ENCODE measurements around the gene RAD51B. TPM values are rescaled to one million over a fixed set of nuclear protein-coding genes. Genes with fewer than 3 reads are reported as not detected.

RAD51B gene
- total and polyA plus RNA-seq, 2 of the 13 experiments (the other 11 are each of a cell fraction or from before 2014, with no cell fraction given) = 7.0 to 9.5 TPM

DNA sequence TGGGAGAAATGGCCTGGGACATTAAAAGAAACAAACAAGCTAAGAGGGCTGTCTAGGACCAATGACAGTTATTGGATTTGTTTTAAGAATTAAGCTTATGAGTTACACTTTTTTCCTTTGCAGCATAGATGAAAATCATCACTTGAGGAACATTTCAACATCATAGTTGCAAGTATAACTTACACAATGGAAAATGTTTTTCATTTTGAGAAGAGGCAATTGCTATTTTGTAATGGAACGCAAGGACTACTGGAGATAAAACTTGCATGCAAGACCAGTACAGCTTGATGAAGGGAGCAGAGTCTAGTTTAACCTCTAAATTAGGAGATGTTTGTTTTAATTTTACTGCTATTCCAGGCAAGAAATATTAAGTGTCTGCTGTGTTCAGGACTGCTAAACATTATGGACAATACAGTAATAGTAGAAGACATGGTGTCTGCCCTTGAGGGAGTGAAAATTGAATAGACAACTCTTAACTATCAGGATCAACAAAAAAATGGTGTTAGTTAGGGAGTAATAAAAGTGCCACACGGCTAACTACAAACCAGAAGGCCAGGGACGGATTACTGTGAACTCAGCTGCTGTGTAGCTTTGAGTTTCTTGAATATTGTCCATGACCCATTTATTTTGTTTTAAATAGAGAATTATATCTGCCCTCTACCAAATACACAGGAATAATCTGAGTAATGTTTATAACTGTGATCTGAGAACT lies 374.5 kb downstream of the RAD51B start:
- ChIA-PET CTCF (ENCODE audit: low intra/inter-chr PET ratio, low total read pairs) (no interaction called here), POLR2A (no interaction called here)
- Histone ChIP-seq H3K27ac (ENCODE audit: extremely low read length, insufficient read depth, low read length) (no peak overlapping the region), H3K9ac (ENCODE audit: insufficient read depth, low read depth, low read length) (no peak overlapping the region), H3K9me3 (ENCODE audit: low read length) (no peaks in the 10 kb centered on the region), H2AFZ (ENCODE audit: low read length) (no peak overlapping the region), H3K27me3 (ENCODE audit: control insufficient read depth in 1 of 2, insufficient read depth in 2 of 2, low read length in 2 of 2) (no peaks in the 10 kb centered on the region), H3K4me1 (ENCODE audit: insufficient read depth, low read length) (peaks cover 67% of the 10 kb centered on the region), H4K20me1 (ENCODE audit: insufficient read depth, low read length) (no peaks in the 10 kb centered on the region), H3K36me3 (replicated peaks in 1 of 2; ENCODE audit: control insufficient read depth in 1 of 2, insufficient read depth in 2 of 2, low read length in 2 of 2) (no peaks in the 10 kb centered on the region), H3K4me3 (replicated peaks in 1 of 3; ENCODE audit: insufficient read depth in 1 of 3, low read depth in 2 of 3, low read length in 3 of 3) (no peak overlapping the region), H3K4me2 (ENCODE audit: low read depth, low read length) (no peak overlapping the region), H3K79me2 (ENCODE audit: insufficient read depth, low read length) (no peaks in the 10 kb centered on the region)
- FAIRE-seq (no peak), DNase-seq (ENCODE audit: low spot score) (no peak), ATAC-seq (no peak)
- intact Hi-C loops (cut with micrococcal nuclease; ENCODE audit: unreplicated experiment) (loop anchor here (2.0 kb wide), 1 partner anchor 21 kb away; no protein-coding TSS in a partner anchor), in situ Hi-C loops (cut with HindIII; ENCODE audit: extremely low pct_ligation_motif_present, low pct_unique_long_range_greater_than_20kb) (no loop called here)
- WGBS (ENCODE audit: low lambda C conversion rate) = 93% methylated on average over 3 of the region's 3 CpGs
- BruUV-seq (replicated peaks) = no TSS peak
- TF ChIP-seq CCDC6 (CRISPR knock-in tag; IDR thresholded peaks at IDR 0.05) = no peak
- TF ChIP-seq RXRB (CRISPR knock-in tag; IDR thresholded peaks at IDR 0.05; ENCODE audit: borderline replicate concordance) = no peak
- TF ChIP-seq, protein P1, sequence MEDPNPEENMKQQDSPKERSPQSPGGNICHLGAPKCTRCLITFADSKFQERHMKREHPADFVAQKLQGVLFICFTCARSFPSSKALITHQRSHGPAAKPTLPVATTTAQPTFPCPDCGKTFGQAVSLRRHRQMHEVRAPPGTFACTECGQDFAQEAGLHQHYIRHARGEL (CRISPR knock-in tag; IDR thresholded peaks at IDR 0.05) = no peak
- TF ChIP-seq POGZ (CRISPR knock-in tag; IDR thresholded peaks at IDR 0.05) = no peak
- no peak for TF ChIP-seq MTF1 (CRISPR knock-in tag; IDR thresholded peaks at IDR 0.05)
- TF ChIP-seq, protein P2, sequence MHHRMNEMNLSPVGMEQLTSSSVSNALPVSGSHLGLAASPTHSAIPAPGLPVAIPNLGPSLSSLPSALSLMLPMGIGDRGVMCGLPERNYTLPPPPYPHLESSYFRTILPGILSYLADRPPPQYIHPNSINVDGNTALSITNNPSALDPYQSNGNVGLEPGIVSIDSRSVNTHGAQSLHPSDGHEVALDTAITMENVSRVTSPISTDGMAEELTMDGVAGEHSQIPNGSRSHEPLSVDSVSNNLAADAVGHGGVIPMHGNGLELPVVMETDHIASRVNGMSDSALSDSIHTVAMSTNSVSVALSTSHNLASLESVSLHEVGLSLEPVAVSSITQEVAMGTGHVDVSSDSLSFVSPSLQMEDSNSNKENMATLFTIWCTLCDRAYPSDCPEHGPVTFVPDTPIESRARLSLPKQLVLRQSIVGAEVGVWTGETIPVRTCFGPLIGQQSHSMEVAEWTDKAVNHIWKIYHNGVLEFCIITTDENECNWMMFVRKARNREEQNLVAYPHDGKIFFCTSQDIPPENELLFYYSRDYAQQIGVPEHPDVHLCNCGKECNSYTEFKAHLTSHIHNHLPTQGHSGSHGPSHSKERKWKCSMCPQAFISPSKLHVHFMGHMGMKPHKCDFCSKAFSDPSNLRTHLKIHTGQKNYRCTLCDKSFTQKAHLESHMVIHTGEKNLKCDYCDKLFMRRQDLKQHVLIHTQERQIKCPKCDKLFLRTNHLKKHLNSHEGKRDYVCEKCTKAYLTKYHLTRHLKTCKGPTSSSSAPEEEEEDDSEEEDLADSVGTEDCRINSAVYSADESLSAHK (CRISPR knock-in tag; IDR thresholded peaks at IDR 0.05; ENCODE audit: borderline replicate concordance) = no peak
- TF ChIP-seq TBX3 (IDR thresholded peaks at IDR 0.05; ENCODE audit: borderline replicate concordance) = no peak
- TF ChIP-seq, protein P3, sequence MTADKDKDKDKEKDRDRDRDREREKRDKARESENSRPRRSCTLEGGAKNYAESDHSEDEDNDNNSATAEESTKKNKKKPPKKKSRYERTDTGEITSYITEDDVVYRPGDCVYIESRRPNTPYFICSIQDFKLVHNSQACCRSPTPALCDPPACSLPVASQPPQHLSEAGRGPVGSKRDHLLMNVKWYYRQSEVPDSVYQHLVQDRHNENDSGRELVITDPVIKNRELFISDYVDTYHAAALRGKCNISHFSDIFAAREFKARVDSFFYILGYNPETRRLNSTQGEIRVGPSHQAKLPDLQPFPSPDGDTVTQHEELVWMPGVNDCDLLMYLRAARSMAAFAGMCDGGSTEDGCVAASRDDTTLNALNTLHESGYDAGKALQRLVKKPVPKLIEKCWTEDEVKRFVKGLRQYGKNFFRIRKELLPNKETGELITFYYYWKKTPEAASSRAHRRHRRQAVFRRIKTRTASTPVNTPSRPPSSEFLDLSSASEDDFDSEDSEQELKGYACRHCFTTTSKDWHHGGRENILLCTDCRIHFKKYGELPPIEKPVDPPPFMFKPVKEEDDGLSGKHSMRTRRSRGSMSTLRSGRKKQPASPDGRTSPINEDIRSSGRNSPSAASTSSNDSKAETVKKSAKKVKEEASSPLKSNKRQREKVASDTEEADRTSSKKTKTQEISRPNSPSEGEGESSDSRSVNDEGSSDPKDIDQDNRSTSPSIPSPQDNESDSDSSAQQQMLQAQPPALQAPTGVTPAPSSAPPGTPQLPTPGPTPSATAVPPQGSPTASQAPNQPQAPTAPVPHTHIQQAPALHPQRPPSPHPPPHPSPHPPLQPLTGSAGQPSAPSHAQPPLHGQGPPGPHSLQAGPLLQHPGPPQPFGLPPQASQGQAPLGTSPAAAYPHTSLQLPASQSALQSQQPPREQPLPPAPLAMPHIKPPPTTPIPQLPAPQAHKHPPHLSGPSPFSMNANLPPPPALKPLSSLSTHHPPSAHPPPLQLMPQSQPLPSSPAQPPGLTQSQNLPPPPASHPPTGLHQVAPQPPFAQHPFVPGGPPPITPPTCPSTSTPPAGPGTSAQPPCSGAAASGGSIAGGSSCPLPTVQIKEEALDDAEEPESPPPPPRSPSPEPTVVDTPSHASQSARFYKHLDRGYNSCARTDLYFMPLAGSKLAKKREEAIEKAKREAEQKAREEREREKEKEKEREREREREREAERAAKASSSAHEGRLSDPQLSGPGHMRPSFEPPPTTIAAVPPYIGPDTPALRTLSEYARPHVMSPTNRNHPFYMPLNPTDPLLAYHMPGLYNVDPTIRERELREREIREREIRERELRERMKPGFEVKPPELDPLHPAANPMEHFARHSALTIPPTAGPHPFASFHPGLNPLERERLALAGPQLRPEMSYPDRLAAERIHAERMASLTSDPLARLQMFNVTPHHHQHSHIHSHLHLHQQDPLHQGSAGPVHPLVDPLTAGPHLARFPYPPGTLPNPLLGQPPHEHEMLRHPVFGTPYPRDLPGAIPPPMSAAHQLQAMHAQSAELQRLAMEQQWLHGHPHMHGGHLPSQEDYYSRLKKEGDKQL (CRISPR knock-in tag; IDR thresholded peaks at IDR 0.05; ENCODE audit: low read depth) = no peak
- TF ChIP-seq, protein P4, sequence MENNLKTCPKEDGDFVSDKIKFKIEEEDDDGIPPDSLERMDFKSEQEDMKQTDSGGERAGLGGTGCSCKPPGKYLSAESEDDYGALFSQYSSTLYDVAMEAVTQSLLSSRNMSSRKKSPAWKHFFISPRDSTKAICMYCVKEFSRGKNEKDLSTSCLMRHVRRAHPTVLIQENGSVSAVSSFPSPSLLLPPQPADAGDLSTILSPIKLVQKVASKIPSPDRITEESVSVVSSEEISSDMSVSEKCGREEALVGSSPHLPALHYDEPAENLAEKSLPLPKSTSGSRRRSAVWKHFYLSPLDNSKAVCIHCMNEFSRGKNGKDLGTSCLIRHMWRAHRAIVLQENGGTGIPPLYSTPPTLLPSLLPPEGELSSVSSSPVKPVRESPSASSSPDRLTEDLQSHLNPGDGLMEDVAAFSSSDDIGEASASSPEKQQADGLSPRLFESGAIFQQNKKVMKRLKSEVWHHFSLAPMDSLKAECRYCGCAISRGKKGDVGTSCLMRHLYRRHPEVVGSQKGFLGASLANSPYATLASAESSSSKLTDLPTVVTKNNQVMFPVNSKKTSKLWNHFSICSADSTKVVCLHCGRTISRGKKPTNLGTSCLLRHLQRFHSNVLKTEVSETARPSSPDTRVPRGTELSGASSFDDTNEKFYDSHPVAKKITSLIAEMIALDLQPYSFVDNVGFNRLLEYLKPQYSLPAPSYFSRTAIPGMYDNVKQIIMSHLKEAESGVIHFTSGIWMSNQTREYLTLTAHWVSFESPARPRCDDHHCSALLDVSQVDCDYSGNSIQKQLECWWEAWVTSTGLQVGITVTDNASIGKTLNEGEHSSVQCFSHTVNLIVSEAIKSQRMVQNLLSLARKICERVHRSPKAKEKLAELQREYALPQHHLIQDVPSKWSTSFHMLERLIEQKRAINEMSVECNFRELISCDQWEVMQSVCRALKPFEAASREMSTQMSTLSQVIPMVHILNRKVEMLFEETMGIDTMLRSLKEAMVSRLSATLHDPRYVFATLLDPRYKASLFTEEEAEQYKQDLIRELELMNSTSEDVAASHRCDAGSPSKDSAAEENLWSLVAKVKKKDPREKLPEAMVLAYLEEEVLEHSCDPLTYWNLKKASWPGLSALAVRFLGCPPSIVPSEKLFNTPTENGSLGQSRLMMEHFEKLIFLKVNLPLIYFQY (CRISPR knock-in tag; IDR thresholded peaks at IDR 0.05; ENCODE audit: borderline replicate concordance) = no peak
- TF ChIP-seq EEA1 (CRISPR knock-in tag; IDR thresholded peaks at IDR 0.05; ENCODE audit: borderline replicate concordance) = no peak
- no peak for TF ChIP-seq SRSF4 (IDR thresholded peaks at IDR 0.05; ENCODE audit: low read depth, low read length, poor library complexity, severe bottlenecking)

All from HepG2 (cell line).